Prostate gland (tissue), 2 donors: ENCODE results near the gene DES. TPM values are rescaled to one million over a fixed set of nuclear protein-coding genes. Genes with fewer than 3 reads are reported as not detected.
A peak's percentile ranks its signal among the peaks of the same experiment; 100 is the strongest.

Source experiments
- DNase-seq: peaks from one replicate; pipeline ENCODE4 v3.0.0-alpha.2; 2019; ENCODE audit warnings: low spot score
- H3K27ac ChIP-seq, 2 donors: fragments of 200-600 bp; sonication (generic); 2 replicates each; pipeline ENCODE4 v1.5.1; 2017 to 2019
- H3K27me3 ChIP-seq: fragments of 200-600 bp; sonication (generic); replicated peaks from 2 replicates; pipeline ENCODE4 v1.5.1; 2019; ENCODE audit not compliant: insufficient read depth
- H3K36me3 ChIP-seq, 2 donors: fragments of 200-600 bp; sonication (generic); 1 replicate in 1 of 2; 2 replicates in 1 of 2; pipeline versions ENCODE4 v1.5.1 to v1.8.1; 2017 to 2019
- H3K4me1 ChIP-seq: fragments of 200-600 bp; sonication (generic); replicated peaks from 2 replicates; pipeline ENCODE4 v1.5.1; 2019
- H3K4me3 ChIP-seq, 2 donors: fragments of 200-600 bp; sonication (generic); 2 replicates each; pipeline ENCODE4 v1.5.1; 2017 to 2019
- H3K9me3 ChIP-seq: fragments of 200-600 bp; sonication (generic); 2 replicates; pipeline ENCODE4 v1.5.1; 2017
- POLR2A ChIP-seq: fragments of 450-650 bp; IDR thresholded peaks from one replicate; pipeline ENCODE4 v1.6.1; 2016; ENCODE audit warnings: antibody characterized with exemption, mild to moderate bottlenecking
- POLR2AphosphoS5 ChIP-seq: sonication (generic); formaldehyde crosslinking; IDR thresholded peaks from one replicate; pipeline ENCODE4 v1.6.1; 2017; ENCODE audit warnings: antibody characterized with exemption
- WGBS: methylation state at CpG from one replicate; pipeline ENCODE4 v1.1.5; 2018; 5-methylcytosine and 5-hydroxymethylcytosine counted together
- intact Hi-C: fragments of 100-400 bp; cut with DNase I; formaldehyde crosslinking; loops from one replicate; pipeline ENCODE4 v1.14.2; 2022
- total RNA-seq, 2 donors: library from RNA; depleted of rRNA; stranded (reverse); fragments of >200 nt; gene quantifications; one replicate each; pipeline ENCODE4 v1.1.0, GENCODE V29; 2016
- TF ChIP-seq, protein P1 (sequence below), 4 experiments: fragments of 200-600 bp in 2 of 4; fragments of 450-650 bp in 2 of 4; sonication (generic) in 2 of 4; IDR thresholded peaks; 1 replicate in 3 of 4; 2 replicates in 1 of 4; pipeline ENCODE4 v1.5.1; 2016 to 2019; ENCODE audit warnings: antibody characterized with exemption in 4 of 4, mild to moderate bottlenecking in 2 of 4, moderate library complexity in 2 of 4

Gene DES
- total RNA-seq, 2 donors from 2014 or later, result 1,584 to 1,742 TPM

DNA sequence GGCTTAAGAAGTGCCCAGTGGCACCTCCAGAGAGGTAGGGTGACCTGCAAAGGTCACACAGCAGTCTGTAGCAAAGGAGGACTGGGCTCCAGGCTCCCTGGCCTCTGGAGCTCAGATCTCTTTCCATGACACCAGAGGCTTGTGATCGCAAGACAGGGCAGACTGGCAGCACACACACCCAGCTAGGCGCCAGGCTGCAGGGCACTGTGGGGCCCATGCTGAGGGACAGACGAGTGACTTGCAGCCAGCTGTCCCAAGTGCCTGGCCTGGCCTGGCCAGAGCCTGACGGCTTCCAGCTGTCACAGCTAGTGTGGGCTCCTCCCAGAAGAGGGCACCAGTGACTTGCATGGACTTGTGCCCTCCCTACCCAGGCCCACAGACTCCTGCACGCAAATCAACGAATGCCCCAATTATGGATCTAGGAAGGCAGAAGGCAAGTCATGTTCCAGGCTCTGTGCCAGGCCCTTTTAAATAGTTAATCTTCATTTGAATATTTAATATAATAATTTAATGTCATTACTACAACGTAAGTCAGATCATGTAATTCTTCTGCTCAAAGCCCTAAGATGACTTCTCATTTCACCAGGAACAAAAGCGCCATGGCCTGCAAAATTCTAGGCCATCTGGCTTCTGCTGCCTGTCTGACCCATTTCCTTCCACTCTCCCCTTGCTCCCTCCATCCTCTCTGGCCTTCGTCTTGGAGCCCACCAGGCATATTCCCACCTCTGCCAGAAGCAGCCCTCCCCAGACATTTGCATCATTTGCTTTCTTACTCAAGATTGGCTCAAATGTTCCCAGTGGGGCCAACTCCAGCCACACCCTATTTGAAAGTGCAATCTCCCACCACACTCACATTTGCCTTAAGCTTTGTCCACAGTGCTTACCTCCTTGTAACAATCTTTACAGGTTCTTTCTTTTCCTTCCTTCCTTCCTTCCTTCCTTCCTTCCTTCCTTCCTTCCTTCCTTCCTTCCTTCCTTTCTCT is 12.7 kb downstream of the DES start:
- 41% methylated on average over 9 of the region's 9 CpGs for WGBS
- DNase-seq, result no peak
- H3K36me3 ChIP-seq, result no peaks in the 10 kb centered on the region
- no peaks in the 10 kb centered on the region for H3K27me3 ChIP-seq
- no peaks in the 10 kb centered on the region for H3K9me3 ChIP-seq
- no peak overlapping the region for H3K27ac ChIP-seq
- H3K4me1 ChIP-seq, result no peaks in the 10 kb centered on the region
- TF ChIP-seq POLR2A (no peak), POLR2AphosphoS5 (peak; percentile 16)
- TF ChIP-seq, protein P1, sequence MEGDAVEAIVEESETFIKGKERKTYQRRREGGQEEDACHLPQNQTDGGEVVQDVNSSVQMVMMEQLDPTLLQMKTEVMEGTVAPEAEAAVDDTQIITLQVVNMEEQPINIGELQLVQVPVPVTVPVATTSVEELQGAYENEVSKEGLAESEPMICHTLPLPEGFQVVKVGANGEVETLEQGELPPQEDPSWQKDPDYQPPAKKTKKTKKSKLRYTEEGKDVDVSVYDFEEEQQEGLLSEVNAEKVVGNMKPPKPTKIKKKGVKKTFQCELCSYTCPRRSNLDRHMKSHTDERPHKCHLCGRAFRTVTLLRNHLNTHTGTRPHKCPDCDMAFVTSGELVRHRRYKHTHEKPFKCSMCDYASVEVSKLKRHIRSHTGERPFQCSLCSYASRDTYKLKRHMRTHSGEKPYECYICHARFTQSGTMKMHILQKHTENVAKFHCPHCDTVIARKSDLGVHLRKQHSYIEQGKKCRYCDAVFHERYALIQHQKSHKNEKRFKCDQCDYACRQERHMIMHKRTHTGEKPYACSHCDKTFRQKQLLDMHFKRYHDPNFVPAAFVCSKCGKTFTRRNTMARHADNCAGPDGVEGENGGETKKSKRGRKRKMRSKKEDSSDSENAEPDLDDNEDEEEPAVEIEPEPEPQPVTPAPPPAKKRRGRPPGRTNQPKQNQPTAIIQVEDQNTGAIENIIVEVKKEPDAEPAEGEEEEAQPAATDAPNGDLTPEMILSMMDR (IDR thresholded peaks at IDR 0.05), result peak in 3 of 4 experiments; percentile 8 to 50 (median 36)
- intact Hi-C loops, result loop anchor here (1.0 kb wide), 1 partner anchor 26 kb away; no protein-coding TSS in a partner anchor
- no peak overlapping the region for H3K4me3 ChIP-seq

DNA sequence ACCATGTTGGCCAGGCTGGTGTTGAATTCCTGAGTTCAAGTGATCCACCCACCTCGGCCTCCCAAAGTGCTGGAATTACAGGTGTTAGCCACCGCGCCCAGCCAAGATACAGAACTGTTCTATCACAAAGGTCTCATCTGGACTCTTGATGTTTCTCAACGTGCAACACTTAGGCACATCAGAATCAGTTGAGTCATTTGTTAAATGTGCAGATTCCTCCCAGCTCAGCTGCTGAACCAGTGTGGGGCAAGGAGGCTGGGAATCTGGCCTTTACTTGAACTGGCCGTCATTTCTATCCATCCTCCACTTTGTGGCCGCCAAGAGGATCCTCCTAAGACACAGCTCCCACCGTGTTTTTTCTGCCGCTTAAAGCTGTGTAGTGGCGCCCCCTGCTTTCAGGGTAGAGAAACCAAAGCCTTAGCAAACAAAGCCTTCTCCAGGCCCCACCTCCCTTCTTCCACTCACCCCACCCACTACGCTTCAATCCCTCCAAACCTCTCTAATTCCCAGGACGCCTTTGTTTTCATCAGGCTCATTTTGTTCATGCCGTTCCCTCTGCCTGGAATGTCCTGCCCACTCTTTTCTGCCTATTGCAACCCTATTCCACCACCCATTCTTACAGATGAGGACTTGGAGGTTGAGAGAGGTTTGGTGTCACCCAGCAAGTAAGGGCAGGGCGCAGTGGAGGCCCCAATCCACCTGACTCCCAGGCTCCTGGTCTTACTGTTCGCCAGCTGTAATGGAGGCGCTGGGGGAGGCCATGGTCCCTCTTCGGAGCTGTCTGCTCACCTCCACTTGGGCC is 15.7 kb downstream of the DES start:
- WGBS, result 78% methylated on average over 16 of the region's 16 CpGs
- intact Hi-C loops, result no loop called here
- peak; percentile 34 for TF ChIP-seq POLR2AphosphoS5
- TF ChIP-seq, protein P1 (IDR thresholded peaks at IDR 0.05), result peak in 2 of 4 experiments; percentile 11 to 29
- TF ChIP-seq POLR2A, result no peak
- DNase-seq, result no peak
- H3K27me3 ChIP-seq, result no peaks in the 10 kb centered on the region
- H3K27ac ChIP-seq, result peak overlapping the region; percentile 64 to 69
- H3K4me3 ChIP-seq, result no peak overlapping the region
- no peaks in the 10 kb centered on the region for H3K4me1 ChIP-seq
- H3K9me3 ChIP-seq, result no peaks in the 10 kb centered on the region
- H3K36me3 ChIP-seq, result no peaks in the 10 kb centered on the region

DNA sequence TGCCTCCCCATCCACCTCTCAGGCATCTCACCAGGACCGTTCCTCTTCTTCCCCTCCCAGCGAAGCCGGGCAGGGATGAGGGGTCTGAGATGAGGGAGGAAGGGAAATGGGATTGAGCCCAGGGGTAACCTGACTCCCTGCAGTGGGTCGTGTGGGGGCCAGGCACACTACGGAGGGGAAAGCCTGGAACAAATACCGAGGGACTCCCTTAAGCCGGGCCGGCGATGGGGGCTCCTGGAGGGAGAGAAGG is 16.2 kb downstream of the DES start:
- intact Hi-C loops, result no loop called here
- Histone ChIP-seq H3K9me3 (no peaks in the 10 kb centered on the region), H3K27me3 (no peaks in the 10 kb centered on the region), H3K36me3 (no peaks in the 10 kb centered on the region), H3K4me3 (no peak overlapping the region), H3K27ac (peak overlapping the region; percentile 64 to 69), H3K4me1 (no peaks in the 10 kb centered on the region)
- TF ChIP-seq POLR2A (no peak), POLR2AphosphoS5 (no peak)
- TF ChIP-seq, protein P1 (IDR thresholded peaks at IDR 0.05), result no peak
- no peak for DNase-seq
- 42% methylated on average over 9 of the region's 9 CpGs for WGBS

DNA sequence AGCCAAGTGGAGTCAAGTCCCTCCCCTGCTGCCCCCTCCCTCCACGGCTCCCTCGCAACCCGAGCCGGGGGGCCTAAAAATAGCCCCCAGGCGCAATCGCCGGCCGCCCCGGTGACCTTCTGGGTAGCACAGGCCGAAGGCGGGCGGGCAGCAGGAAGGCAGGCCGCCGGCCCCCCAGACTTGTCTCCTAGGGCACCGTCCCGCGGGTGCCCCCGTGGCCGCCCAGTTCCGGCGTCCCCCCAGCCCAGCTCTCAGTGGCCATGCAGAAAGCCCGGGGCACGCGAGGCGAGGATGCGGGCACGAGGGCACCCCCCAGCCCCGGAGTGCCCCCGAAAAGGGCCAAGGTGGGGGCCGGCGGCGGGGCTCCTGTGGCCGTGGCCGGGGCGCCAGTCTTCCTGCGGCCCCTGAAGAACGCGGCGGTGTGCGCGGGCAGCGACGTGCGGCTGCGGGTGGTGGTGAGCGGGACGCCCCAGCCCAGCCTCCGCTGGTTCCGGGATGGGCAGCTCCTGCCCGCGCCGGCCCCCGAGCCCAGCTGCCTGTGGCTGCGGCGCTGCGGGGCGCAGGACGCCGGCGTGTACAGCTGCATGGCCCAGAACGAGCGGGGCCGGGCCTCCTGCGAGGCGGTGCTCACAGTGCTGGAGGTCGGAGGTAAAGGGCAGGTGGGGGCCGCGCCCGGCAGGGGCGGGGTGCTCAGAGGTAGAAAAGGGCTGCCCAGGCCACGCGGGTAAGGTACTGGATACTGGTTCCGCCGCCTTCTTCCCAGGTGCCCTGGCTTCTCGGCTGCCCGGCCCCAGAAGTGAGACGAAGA is 16.7 kb downstream of the DES start, which contains the start of gene SPEG:
SPEG (plus strand) TSS at position 126 of the 808 bp plus-strand sequence; CDS start at position 261, 135 bp downstream.
- Histone ChIP-seq H3K4me1 (no peaks in the 10 kb centered on the region), H3K9me3 (no peaks in the 10 kb centered on the region), H3K36me3 (no peaks in the 10 kb centered on the region), H3K27me3 (no peaks in the 10 kb centered on the region), H3K27ac (peak within 1 kb of the TSS; percentile 64 to 69), H3K4me3 (peak within 1 kb of the TSS; percentile 2 to 6)
- intact Hi-C loops, result no loop called here
- no peak for DNase-seq
- TF ChIP-seq POLR2A (no peak), POLR2AphosphoS5 (no peak)
- TF ChIP-seq, protein P1 (IDR thresholded peaks at IDR 0.05), result no peak
- WGBS, result 13% methylated on average over 45 of the region's 77 CpGs
